Measurements from ENCODE around the gene KCNJ4.
A peak's percentile ranks its signal among the peaks of the same experiment; 100 is the strongest.

Gene KCNJ4

GRCh38 chr22:38485783-38486182 is 30.8 kb upstream of the KCNJ4 start:
- Histone ChIP-seq H3K9ac (ENCODE audit: low read length) (no peak overlapping the region), H3K27me3 (ENCODE audit: insufficient read depth, low read length) (no peaks in the 10 kb centered on the region), H3K4me3 (ENCODE audit: low read depth, low read length) (no peak overlapping the region), H3K4me1 (ENCODE audit: control insufficient read depth in 1 of 2, insufficient read depth in 2 of 2, low read length in 2 of 2) (no peaks in the 10 kb centered on the region), H3K18ac (ENCODE audit: low read length) (no peak overlapping the region), H3K27ac (ENCODE audit: low read depth, low read length) (no peak overlapping the region), H4K91ac (ENCODE audit: low read depth, low read length) (no peak overlapping the region), H3K36me3 (ENCODE audit: control insufficient read depth in 1 of 2, insufficient read depth in 2 of 2, low read length in 2 of 2) (peaks cover 36 to 76% of the 10 kb centered on the region in 2 experiments), H3K23ac (ENCODE audit: low read length) (no peak overlapping the region), H2BK12ac (ENCODE audit: low read length) (no peak overlapping the region), H3K79me1 (ENCODE audit: low read length) (no peaks in the 10 kb centered on the region), H2AK5ac (ENCODE audit: low read length) (no peak overlapping the region), H4K8ac (ENCODE audit: low read depth, low read length) (no peak overlapping the region), H3K9me3 (ENCODE audit: insufficient read depth, low read depth, low read length) (no peaks in the 10 kb centered on the region), H3K14ac (ENCODE audit: low read length) (no peak overlapping the region), H3K4me2 (ENCODE audit: low read length) (no peak overlapping the region), H3K79me2 (ENCODE audit: control insufficient read depth, insufficient read depth, low read length, poor library complexity) (no peaks in the 10 kb centered on the region), H2BK120ac (ENCODE audit: insufficient read depth, low read length, poor library complexity) (no peak overlapping the region), H3K4ac (ENCODE audit: low read depth, low read length) (no peak overlapping the region), H4K12ac (ENCODE audit: low read depth, low read length) (no peak overlapping the region), H2AFZ (ENCODE audit: insufficient read depth, low read length, poor library complexity) (no peak overlapping the region), H2BK5ac (ENCODE audit: low read depth, low read length, poor library complexity) (no peak overlapping the region)
- no CpG with 5 or more reads among the region's 5 CpGs for WGBS (ENCODE audit: extremely low coverage, insufficient coverage, insufficient read length)
- no peak for DNase-seq

DNA sequence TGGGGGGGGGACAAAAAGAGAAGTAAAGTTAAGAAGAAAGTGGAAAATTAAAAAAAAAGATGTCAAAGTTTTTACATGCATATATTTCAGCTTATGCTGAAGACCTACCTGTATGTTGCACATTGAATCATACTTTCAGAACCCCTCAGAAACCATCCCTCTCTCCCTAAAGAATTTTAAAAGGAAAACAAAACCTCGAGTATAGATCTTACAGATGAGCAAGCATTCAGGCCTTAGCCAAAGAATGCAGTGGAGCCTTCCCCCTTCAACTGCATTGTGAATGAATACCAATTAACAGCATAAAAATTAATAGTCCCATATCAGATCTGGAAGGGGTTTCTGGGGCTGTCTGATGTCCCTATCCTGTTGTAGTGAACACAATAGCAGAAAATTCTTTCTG is 29.2 kb upstream of the KCNJ4 start:
- H3K79me1 ChIP-seq (ENCODE audit: low read length): no peaks in the 10 kb centered on the region
- H3K27me3 ChIP-seq (ENCODE audit: insufficient read depth, low read length): no peaks in the 10 kb centered on the region
- no peak overlapping the region for H2BK120ac ChIP-seq (ENCODE audit: insufficient read depth, low read length, poor library complexity)
- no peak overlapping the region for H3K14ac ChIP-seq (ENCODE audit: low read length)
- H3K4me2 ChIP-seq (ENCODE audit: low read length): no peak overlapping the region
- no peak for DNase-seq
- no peaks in the 10 kb centered on the region for H3K4me1 ChIP-seq (ENCODE audit: control insufficient read depth in 1 of 2, insufficient read depth in 2 of 2, low read length in 2 of 2)
- H3K4me3 ChIP-seq (ENCODE audit: low read depth, low read length): no peak overlapping the region
- H3K23ac ChIP-seq (ENCODE audit: low read length): no peak overlapping the region
- no peak overlapping the region for H3K4ac ChIP-seq (ENCODE audit: low read depth, low read length)
- H4K8ac ChIP-seq (ENCODE audit: low read depth, low read length): no peak overlapping the region
- no peak overlapping the region for H2BK5ac ChIP-seq (ENCODE audit: low read depth, low read length, poor library complexity)
- H3K9me3 ChIP-seq (ENCODE audit: insufficient read depth, low read depth, low read length): no peaks in the 10 kb centered on the region
- no peak overlapping the region for H4K91ac ChIP-seq (ENCODE audit: low read depth, low read length)
- no peaks in the 10 kb centered on the region for H3K79me2 ChIP-seq (ENCODE audit: control insufficient read depth, insufficient read depth, low read length, poor library complexity)
- H2AK5ac ChIP-seq (ENCODE audit: low read length): no peak overlapping the region
- H4K12ac ChIP-seq (ENCODE audit: low read depth, low read length): no peak overlapping the region
- H3K36me3 ChIP-seq (ENCODE audit: control insufficient read depth in 1 of 2, insufficient read depth in 2 of 2, low read length in 2 of 2): peaks cover 32 to 61% of the 10 kb centered on the region in 2 experiments
- no peak overlapping the region for H2AFZ ChIP-seq (ENCODE audit: insufficient read depth, low read length, poor library complexity)
- no CpG with 5 or more reads among the region's 1 CpG for WGBS (ENCODE audit: extremely low coverage, insufficient coverage, insufficient read length)
- H3K9ac ChIP-seq (ENCODE audit: low read length): no peak overlapping the region
- no peak overlapping the region for H2BK12ac ChIP-seq (ENCODE audit: low read length)
- H3K27ac ChIP-seq (ENCODE audit: low read depth, low read length): no peak overlapping the region
- H3K18ac ChIP-seq (ENCODE audit: low read length): no peak overlapping the region

DNA sequence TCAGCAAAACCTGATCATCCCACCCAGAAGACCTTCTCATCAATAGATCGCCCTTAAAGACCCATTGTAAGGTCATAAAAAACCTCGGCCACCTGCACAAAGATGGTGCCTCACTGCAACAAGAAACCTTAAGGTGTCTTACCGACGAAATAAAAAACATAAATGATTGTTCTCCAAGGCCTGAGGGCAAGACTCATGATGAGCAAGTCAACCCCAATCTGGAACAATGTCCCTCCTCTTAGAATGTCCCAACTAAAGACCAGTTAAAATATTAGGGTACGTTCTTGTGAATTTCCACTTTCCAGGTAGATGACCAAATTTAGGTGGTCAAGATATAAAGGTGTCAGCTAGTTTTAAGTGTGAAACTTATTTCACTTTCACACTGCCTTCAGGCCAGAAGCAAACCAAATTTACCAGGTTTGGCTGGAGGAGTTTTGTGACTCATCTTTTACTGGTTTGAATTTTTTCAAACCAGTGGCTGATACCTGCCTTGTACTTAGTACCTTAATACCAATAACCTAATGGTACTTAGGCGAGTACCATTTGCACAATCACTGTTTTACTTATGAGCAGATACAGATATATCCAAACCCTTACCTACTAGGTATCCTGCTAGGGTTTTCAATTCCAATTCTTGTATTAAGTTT is 27.8 kb upstream of the KCNJ4 start:
- Histone ChIP-seq H4K8ac (ENCODE audit: low read depth, low read length) (no peak overlapping the region), H2AFZ (ENCODE audit: insufficient read depth, low read length, poor library complexity) (no peak overlapping the region), H2BK120ac (ENCODE audit: insufficient read depth, low read length, poor library complexity) (no peak overlapping the region), H4K91ac (ENCODE audit: low read depth, low read length) (no peak overlapping the region), H3K14ac (ENCODE audit: low read length) (no peak overlapping the region), H2AK5ac (ENCODE audit: low read length) (no peak overlapping the region), H3K27me3 (ENCODE audit: insufficient read depth, low read length) (no peaks in the 10 kb centered on the region), H3K4me3 (ENCODE audit: low read depth, low read length) (no peak overlapping the region), H3K79me2 (ENCODE audit: control insufficient read depth, insufficient read depth, low read length, poor library complexity) (no peaks in the 10 kb centered on the region), H3K23ac (ENCODE audit: low read length) (no peak overlapping the region), H3K36me3 (ENCODE audit: control insufficient read depth in 1 of 2, insufficient read depth in 2 of 2, low read length in 2 of 2) (peaks cover 28 to 53% of the 10 kb centered on the region in 2 experiments), H4K12ac (ENCODE audit: low read depth, low read length) (no peak overlapping the region), H2BK5ac (ENCODE audit: low read depth, low read length, poor library complexity) (no peak overlapping the region), H3K18ac (ENCODE audit: low read length) (no peak overlapping the region), H3K9me3 (ENCODE audit: insufficient read depth, low read depth, low read length) (no peaks in the 10 kb centered on the region), H2BK12ac (ENCODE audit: low read length) (no peak overlapping the region), H3K79me1 (ENCODE audit: low read length) (no peaks in the 10 kb centered on the region), H3K4me2 (ENCODE audit: low read length) (no peak overlapping the region), H3K9ac (ENCODE audit: low read length) (no peak overlapping the region), H3K4ac (ENCODE audit: low read depth, low read length) (no peak overlapping the region), H3K4me1 (ENCODE audit: control insufficient read depth in 1 of 2, insufficient read depth in 2 of 2, low read length in 2 of 2) (no peaks in the 10 kb centered on the region), H3K27ac (ENCODE audit: low read depth, low read length) (no peak overlapping the region)
- DNase-seq: peak in 1 of 2 donors; percentile 61
- WGBS (ENCODE audit: extremely low coverage, insufficient coverage, insufficient read length): no CpG with 5 or more reads among the region's 6 CpGs

DNA sequence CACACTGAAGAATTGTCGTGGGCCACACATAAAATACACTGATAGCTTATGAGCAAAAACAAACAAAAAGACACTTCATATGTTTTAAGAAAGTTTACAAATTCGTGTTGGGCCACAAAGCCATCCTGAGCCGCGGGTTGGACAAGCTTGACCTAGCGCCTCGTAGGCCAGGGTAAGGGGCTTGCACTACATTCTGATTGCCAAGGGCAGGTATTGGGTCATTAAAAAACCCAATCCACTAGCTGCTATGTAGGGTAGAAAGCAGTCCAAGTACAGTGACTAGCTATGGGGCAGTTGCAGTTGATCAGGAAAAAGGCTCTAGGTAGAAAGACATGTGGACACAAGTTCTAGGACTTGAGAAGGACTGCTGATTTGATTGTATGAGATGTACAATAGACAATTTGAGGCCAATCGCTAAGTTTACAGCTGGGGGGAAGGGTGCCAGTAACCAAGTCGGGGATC is 26.9 kb upstream of the KCNJ4 start:
- no peak overlapping the region for H3K4me3 ChIP-seq (ENCODE audit: low read depth, low read length)
- H4K12ac ChIP-seq (ENCODE audit: low read depth, low read length): no peak overlapping the region
- no peak overlapping the region for H3K9ac ChIP-seq (ENCODE audit: low read length)
- H3K4me1 ChIP-seq (ENCODE audit: control insufficient read depth in 1 of 2, insufficient read depth in 2 of 2, low read length in 2 of 2): no peaks in the 10 kb centered on the region
- peaks cover 20 to 48% of the 10 kb centered on the region in 2 experiments for H3K36me3 ChIP-seq (ENCODE audit: control insufficient read depth in 1 of 2, insufficient read depth in 2 of 2, low read length in 2 of 2)
- H3K18ac ChIP-seq (ENCODE audit: low read length): no peak overlapping the region
- no peak overlapping the region for H3K4ac ChIP-seq (ENCODE audit: low read depth, low read length)
- H3K79me2 ChIP-seq (ENCODE audit: control insufficient read depth, insufficient read depth, low read length, poor library complexity): no peaks in the 10 kb centered on the region
- H2BK5ac ChIP-seq (ENCODE audit: low read depth, low read length, poor library complexity): no peak overlapping the region
- DNase-seq: no peak
- H3K27me3 ChIP-seq (ENCODE audit: insufficient read depth, low read length): no peaks in the 10 kb centered on the region
- no peak overlapping the region for H2AFZ ChIP-seq (ENCODE audit: insufficient read depth, low read length, poor library complexity)
- H3K9me3 ChIP-seq (ENCODE audit: insufficient read depth, low read depth, low read length): no peaks in the 10 kb centered on the region
- H3K79me1 ChIP-seq (ENCODE audit: low read length): no peaks in the 10 kb centered on the region
- H2BK120ac ChIP-seq (ENCODE audit: insufficient read depth, low read length, poor library complexity): no peak overlapping the region
- H4K91ac ChIP-seq (ENCODE audit: low read depth, low read length): no peak overlapping the region
- H3K14ac ChIP-seq (ENCODE audit: low read length): no peak overlapping the region
- no peak overlapping the region for H3K27ac ChIP-seq (ENCODE audit: low read depth, low read length)
- H4K8ac ChIP-seq (ENCODE audit: low read depth, low read length): no peak overlapping the region
- WGBS (ENCODE audit: extremely low coverage, insufficient coverage, insufficient read length): no CpG with 5 or more reads among the region's 8 CpGs
- H3K23ac ChIP-seq (ENCODE audit: low read length): no peak overlapping the region
- no peak overlapping the region for H2BK12ac ChIP-seq (ENCODE audit: low read length)
- H2AK5ac ChIP-seq (ENCODE audit: low read length): no peak overlapping the region
- H3K4me2 ChIP-seq (ENCODE audit: low read length): no peak overlapping the region

Measured in trophoblast cell (in vitro differentiated cells and primary cell).